Central memory CD8-positive, alpha-beta T cell (primary cell): ENCODE measurements around the gene FOXL3.

Source experiments
- ATAC-seq: fragments of 150-1000 bp; cut with Tn5 transposase; replicated peaks from 2 replicates; pipeline ENCODE4 v1.10.0; 2022; ENCODE audit warnings: mild to moderate bottlenecking, moderate FRiP score, moderate number of reproducible peaks; ENCODE audit not compliant: poor library complexity, severe bottlenecking; ENCODE audit errors: extremely low read depth
- DNase-seq, 2 donors: peaks; one replicate each; pipeline ENCODE4 v3.0.0; 2021; ENCODE audit warnings: low spot score in 2 of 2
- H3K27ac Mint-ChIP-seq: one replicate; pipeline ENCODE4 v1.8.0; 2022; ENCODE audit warnings: low read depth, mild to moderate bottlenecking, moderate library complexity, mixed read lengths
- H3K27me3 Mint-ChIP-seq: one replicate; pipeline ENCODE4 v1.8.0; 2022; ENCODE audit warnings: mixed read lengths
- H3K36me3 Mint-ChIP-seq: one replicate; pipeline ENCODE4 v1.8.0; 2022; ENCODE audit warnings: mild to moderate bottlenecking, moderate library complexity, mixed read lengths; ENCODE audit not compliant: insufficient read depth
- H3K4me1 Mint-ChIP-seq: one replicate; pipeline ENCODE4 v1.8.0; 2022; ENCODE audit warnings: mixed read lengths
- H3K4me3 Mint-ChIP-seq: one replicate; pipeline ENCODE4 v1.8.0; 2022; ENCODE audit warnings: mild to moderate bottlenecking, moderate library complexity, mixed read lengths
- H3K9me3 Mint-ChIP-seq: one replicate; pipeline ENCODE4 v1.8.0; 2022; ENCODE audit warnings: mixed read lengths

The FOXL3 gene

DNA sequence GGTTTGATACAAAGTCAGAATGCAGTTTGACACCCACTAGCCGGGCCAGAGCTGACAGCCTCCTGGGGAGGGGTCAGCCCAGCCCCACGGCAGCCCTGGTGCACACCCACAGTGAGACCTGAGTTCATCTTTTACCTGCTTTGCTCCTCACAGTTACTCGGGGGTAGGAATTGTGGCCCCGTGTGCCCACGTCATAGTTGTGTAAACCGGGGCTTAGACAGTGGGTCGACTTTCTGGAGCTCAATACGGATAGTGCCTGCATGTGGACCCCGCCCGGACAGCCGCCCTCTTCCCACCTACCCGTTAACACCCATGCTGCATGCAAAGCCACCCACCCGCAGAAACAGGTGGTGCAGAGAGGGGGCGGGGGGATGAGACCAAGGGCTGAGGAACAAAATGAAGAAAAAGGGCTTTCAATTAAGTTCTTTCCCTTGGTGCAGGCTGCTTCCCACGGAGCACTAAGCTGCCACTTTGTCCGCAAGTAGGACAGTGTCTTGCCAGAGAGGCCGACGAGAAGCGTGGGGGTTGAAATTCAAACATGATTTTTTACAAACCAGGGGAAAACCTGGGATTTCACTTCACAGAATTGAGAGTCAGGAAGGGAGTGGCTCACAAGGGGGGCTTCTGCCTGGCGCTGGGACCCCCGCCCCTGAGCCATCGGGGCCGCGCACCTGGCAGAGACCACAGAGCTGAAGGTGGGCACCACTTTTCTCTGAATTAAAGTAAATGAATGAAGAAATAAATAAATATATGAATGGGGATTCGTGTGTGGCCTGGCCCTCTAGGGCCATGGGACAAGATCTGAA is 24.6 kb upstream of the FOXL3 start:
- no peak for DNase-seq
- Mint-ChIP-seq H3K9me3 (peaks cover 4% of the 10 kb centered on the region), H3K4me1 (peaks cover 9% of the 10 kb centered on the region), H3K27ac (no peak overlapping the region), H3K4me3 (no peak overlapping the region), H3K36me3 (peaks cover 8% of the 10 kb centered on the region), H3K27me3 (no peaks in the 10 kb centered on the region)
- ATAC-seq, result no peak

DNA sequence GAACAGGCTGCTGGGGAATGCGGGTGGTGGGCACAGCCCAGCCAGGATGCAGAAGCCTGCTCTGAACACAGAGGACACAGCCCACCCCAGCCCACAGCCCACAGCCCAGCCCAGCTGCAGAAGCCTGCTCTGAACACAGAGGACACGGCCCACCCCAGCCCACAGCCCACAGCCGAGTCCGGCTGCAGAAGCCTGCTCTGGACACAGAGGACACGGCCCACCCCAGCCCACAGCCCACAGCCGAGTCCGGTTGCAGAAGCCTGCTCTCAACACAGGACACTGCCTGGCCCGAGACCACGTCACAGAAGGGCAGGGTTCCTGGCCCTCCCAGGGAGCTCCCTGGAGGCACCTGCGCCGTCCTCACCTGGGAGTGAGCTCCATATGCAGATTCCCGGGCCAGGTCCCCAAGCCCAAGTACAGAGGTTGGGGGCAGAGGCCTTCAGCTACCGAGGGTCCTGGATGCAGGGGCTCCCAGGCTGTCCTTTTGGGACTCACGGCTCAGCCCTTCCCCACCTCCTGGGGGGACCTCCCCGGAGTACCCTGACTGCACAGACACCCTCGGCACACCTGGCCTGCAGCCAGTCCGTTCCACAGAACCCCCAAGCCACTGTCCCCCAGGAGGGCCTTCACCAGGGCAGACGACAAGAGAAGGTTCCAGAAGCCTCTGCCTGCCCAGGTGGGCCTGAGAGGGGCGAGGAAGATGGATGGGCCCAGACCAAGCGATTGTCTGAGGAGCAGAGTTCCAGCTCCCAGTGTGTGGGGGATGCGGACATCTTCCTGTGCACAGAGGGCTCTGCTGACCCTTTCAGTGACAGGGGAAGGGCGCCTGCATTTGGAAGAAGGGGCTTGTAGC is 23.7 kb upstream of the FOXL3 start:
- no peak overlapping the region for H3K4me3 Mint-ChIP-seq
- no peak overlapping the region for H3K27ac Mint-ChIP-seq
- ATAC-seq (no peak), DNase-seq (no peak)
- peaks cover 8% of the 10 kb centered on the region for H3K36me3 Mint-ChIP-seq
- peaks cover 4% of the 10 kb centered on the region for H3K9me3 Mint-ChIP-seq
- H3K27me3 Mint-ChIP-seq, result no peaks in the 10 kb centered on the region
- H3K4me1 Mint-ChIP-seq, result peaks cover 9% of the 10 kb centered on the region

DNA sequence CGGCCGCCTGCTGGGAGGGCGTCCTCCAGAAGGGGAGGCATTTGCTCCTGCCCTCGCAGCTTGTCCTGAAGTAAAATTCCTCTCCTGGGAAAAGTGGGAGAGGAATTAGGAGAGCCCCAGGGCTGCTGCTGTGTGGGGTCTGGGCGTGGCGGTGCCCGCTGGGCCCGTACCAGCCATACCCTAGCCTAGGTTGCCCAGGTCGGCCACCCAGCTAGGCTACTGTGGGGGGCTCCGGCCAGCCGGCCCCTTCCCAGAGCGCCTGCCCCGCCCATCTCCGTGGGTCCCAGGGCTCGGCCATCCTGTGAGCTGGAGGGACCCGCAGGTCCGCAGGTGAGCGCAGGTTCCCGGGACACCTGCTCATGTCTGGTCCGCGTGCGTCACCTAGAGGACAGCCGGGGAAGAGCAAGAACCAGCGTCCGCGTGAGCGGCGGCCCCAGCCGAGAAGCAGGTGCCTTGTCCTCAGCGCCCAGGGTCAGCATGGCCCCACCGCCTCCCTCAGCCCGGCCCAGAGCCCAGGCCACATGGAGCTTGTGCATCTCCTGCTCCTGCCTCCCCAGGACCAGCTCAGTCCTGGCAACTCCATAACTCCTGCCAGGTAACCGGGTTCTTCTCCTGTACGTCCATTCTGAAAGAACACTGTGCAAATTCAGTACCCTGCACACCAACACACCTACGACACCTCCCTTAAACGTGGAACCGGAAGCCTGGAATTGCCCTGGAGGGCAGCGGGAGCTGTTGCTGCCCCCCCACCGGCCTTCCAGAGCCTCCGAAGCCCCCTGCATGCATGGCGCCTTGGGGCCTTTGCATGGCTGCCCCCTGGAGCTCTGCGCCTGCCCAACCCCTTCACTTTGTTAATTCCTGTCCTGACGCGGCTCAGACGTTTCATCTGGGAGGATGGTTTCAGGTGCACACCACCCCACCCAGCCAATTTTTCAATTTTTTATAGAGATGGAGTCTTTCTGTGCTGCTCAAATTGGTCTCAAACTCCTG is 22.8 kb upstream of the FOXL3 start:
- H3K9me3 Mint-ChIP-seq, result peaks cover 4% of the 10 kb centered on the region
- H3K4me1 Mint-ChIP-seq, result peaks cover 6% of the 10 kb centered on the region
- ATAC-seq (no peak), DNase-seq (no peak)
- peaks cover 5% of the 10 kb centered on the region for H3K36me3 Mint-ChIP-seq
- H3K27ac Mint-ChIP-seq, result no peak overlapping the region
- no peaks in the 10 kb centered on the region for H3K27me3 Mint-ChIP-seq
- H3K4me3 Mint-ChIP-seq, result no peak overlapping the region

DNA sequence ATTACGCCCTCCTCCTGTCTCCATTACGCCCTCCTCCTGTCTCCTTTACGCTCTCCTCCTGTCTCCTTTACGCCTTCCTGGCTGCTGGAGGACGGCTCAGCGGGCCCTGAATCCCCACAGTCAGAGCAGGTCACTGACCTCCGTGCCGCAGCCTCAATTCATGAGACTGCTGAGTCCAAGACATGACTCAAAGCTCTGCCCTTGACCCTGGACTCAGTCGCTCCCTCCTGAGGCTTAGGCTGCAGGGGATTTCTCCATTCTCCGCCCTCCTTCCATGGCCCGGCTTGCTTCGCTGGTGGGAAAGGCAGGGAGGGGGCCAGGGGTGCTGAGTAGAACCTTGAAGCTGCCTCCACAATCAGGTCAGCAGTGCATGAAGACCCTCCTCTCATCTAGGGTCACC is 21.0 kb upstream of the FOXL3 start:
- no peak for DNase-seq
- H3K36me3 Mint-ChIP-seq, result no peaks in the 10 kb centered on the region
- peaks cover 8% of the 10 kb centered on the region for H3K9me3 Mint-ChIP-seq
- no peak overlapping the region for H3K4me3 Mint-ChIP-seq
- H3K27ac Mint-ChIP-seq, result no peak overlapping the region
- no peaks in the 10 kb centered on the region for H3K4me1 Mint-ChIP-seq
- H3K27me3 Mint-ChIP-seq, result no peaks in the 10 kb centered on the region
- ATAC-seq, result no peak

DNA sequence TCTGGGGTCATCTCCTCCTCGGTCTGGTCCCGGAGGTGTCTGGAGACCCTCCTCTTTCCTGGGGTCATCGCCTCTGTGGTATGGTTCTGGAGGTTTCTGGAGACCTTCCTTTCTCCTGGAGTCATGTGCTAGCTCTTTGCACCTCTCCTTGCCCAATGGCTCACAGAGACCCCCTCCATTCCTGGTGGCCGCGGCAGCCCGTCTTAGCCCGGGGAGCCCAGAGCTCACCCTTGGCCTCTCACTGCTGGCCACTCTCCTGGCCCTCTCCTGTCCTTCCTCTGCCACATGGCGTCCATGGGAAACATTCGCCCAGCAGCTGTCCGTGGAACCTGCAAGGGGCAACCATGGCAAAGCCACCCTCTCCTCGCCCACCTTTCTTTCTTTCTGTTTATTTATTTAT is 20.2 kb upstream of the FOXL3 start:
- no peaks in the 10 kb centered on the region for H3K4me1 Mint-ChIP-seq
- ATAC-seq (no peak), DNase-seq (no peak)
- H3K27me3 Mint-ChIP-seq, result no peaks in the 10 kb centered on the region
- no peaks in the 10 kb centered on the region for H3K36me3 Mint-ChIP-seq
- H3K4me3 Mint-ChIP-seq, result no peak overlapping the region
- no peak overlapping the region for H3K27ac Mint-ChIP-seq
- peaks cover 8% of the 10 kb centered on the region for H3K9me3 Mint-ChIP-seq

DNA sequence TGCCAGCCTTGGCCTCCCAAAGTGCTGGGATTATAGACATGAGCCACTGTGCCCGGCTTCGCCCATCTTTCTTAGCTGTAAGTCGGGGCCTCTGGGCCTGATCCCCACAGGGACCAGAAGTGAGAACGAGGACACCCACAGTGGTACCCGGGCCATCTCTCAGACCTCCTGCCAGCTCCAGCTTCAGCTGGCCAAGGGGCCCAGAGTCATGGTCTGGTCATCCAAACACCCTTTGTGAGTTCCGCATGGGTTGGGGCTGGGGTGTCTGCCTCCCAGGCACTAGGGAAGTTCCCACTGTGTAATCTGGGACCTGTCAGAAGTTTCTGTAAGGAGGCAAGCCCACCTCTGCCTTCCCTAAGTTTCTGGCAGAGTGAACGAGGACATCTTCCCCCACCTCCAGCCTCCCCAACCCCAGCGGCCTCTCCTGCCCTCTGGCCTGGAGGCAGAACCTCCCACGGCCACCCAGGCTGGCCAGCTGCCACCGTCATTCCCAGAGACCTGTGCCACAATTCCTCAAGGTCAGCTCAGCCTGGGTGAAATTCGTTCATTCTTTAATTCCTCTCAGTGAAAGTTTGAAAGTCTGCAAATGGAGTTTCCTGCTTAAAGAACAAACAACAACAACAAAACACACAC is 19.5 kb upstream of the FOXL3 start:
- H3K4me3 Mint-ChIP-seq, result no peak overlapping the region
- no peaks in the 10 kb centered on the region for H3K36me3 Mint-ChIP-seq
- H3K4me1 Mint-ChIP-seq, result no peaks in the 10 kb centered on the region
- peaks cover 8% of the 10 kb centered on the region for H3K9me3 Mint-ChIP-seq
- ATAC-seq (no peak), DNase-seq (no peak)
- H3K27me3 Mint-ChIP-seq, result no peaks in the 10 kb centered on the region
- no peak overlapping the region for H3K27ac Mint-ChIP-seq

DNA sequence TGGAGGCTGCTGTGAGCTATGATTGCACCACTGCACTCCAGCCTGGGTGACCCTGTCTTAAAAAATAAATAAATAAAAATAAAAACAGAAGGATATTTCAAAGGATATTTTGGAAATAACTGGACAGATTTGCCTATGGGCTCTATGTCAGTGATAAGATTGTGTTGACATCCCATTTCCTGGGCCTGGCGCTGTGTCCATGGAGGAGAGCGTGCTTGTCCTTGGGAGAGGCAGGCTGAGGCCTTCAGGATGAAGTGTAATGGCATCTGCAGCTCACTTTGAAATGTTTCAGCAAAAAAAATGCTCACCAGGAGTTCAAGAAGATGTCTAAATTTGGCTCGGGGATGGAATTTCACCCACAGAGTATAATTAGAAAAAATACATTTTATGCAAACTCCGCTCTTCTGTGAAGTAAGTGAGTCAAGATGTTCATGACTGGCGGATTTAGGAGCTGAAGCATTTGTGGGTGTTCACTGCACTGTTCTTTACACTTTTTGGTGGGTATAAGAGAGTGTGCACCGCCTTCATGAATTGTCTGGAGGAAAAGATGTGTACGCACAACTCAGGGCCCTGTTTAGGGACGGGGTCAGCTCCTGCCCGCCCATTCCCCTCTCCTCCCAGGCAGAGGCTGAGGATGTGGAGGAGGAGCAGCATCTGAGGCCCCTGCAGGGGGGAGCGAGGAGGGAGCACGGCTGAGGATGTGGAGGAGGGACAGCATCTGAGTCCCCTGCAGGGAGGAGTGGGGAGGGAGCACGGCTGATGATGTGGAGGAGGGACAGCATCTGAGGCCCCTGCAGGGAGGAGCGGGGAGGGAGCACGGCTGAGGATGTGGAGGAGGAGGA is 18.5 kb upstream of the FOXL3 start:
- no peaks in the 10 kb centered on the region for H3K27me3 Mint-ChIP-seq
- no peak overlapping the region for H3K27ac Mint-ChIP-seq
- H3K4me1 Mint-ChIP-seq, result no peaks in the 10 kb centered on the region
- no peaks in the 10 kb centered on the region for H3K36me3 Mint-ChIP-seq
- no peak for ATAC-seq
- DNase-seq, result no peak
- no peak overlapping the region for H3K4me3 Mint-ChIP-seq
- peaks cover 8% of the 10 kb centered on the region for H3K9me3 Mint-ChIP-seq

DNA sequence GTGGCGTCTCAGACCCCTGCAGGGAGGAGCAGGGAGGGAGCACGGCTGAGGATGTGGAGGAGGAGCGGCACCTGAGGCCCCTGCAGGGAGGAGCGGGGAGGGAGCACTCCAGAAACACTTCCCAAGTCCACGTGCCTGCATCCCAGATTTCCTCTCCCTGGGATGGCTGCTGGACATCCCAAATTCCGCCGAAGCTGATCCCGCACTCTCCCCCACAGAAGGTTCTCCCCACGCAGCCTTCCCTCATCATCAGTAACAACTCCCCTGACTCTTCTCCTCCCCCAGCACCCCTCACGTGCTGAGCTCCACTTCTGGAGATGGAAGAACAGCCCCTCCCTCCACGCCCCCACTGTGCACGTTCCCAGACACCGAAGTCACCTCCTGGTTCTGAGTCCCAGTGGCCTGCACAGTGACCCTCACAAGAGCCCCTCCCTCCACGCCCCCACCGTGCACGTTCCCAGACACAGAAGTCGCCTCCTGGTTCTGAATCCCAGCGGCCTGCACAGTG is 17.8 kb upstream of the FOXL3 start:
- no peak overlapping the region for H3K27ac Mint-ChIP-seq
- no peak for DNase-seq
- no peak for ATAC-seq
- H3K36me3 Mint-ChIP-seq, result no peaks in the 10 kb centered on the region
- no peaks in the 10 kb centered on the region for H3K4me1 Mint-ChIP-seq
- H3K9me3 Mint-ChIP-seq, result peaks cover 8% of the 10 kb centered on the region
- H3K4me3 Mint-ChIP-seq, result no peak overlapping the region
- peaks cover 3% of the 10 kb centered on the region for H3K27me3 Mint-ChIP-seq

DNA sequence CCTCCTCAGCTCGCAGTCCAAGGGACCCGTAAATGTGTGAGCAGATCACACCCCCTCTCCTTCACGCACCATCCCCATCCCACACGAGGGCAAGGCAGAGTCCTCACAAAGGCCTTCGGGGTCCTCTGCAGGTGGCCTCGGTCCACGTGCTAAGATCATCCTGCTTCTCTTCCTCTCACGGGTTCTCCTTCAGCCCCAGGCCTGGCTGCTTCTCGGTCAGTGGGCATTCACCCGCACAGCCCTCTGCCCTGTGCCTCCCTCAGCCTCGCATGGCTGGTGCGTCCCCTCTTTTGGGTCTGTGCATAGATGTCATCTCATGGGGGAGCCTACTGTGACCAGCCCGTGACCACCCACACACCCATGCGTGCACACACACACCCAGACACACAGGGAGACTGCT is 17.3 kb upstream of the FOXL3 start:
- DNase-seq (no peak), ATAC-seq (no peak)
- Mint-ChIP-seq H3K4me1 (no peaks in the 10 kb centered on the region), H3K27me3 (peaks cover 8% of the 10 kb centered on the region), H3K9me3 (peaks cover 8% of the 10 kb centered on the region), H3K36me3 (no peaks in the 10 kb centered on the region), H3K4me3 (no peak overlapping the region), H3K27ac (no peak overlapping the region)

DNA sequence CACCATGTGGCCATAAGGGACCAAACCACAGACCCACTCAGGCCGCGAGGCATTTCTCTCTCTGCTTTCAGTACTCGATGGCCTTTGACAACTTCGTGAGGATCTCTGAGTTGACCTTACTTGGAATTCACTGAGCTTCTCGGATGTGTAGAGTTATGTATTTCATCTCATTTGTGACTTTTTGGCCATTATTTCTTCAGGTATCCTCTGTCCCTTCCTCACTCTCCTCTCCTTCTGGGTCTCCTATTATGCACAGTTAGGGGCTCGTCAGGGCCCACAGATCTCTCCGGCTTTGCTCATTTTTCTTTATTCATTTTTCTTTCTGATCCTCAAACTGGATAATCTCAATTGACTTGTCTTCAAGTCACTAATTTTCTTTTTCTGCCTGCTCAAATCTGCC is 16.6 kb upstream of the FOXL3 start:
- H3K27ac Mint-ChIP-seq, result no peak overlapping the region
- ATAC-seq (no peak), DNase-seq (no peak)
- peaks cover 8% of the 10 kb centered on the region for H3K9me3 Mint-ChIP-seq
- H3K27me3 Mint-ChIP-seq, result peaks cover 15% of the 10 kb centered on the region
- no peak overlapping the region for H3K4me3 Mint-ChIP-seq
- no peaks in the 10 kb centered on the region for H3K4me1 Mint-ChIP-seq
- no peaks in the 10 kb centered on the region for H3K36me3 Mint-ChIP-seq

DNA sequence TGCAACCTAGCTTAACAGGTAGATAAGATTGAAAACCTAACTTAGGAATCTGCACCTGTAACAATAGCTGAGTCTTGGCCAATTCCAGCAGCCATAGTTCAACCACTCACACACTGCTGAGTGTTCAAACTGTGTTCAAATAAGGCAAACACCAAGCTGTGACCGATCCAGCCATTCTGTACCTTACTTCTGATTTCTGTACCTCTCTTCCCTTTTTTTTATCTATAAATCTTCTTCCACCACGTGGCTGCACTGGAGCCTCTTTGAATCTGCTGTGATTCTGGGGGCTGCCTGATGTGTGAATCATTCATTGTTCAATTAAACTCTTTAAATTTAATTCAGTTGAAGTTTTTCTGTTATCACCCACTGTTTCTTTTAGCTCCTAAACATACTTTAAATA is 15.7 kb upstream of the FOXL3 start:
- H3K27ac Mint-ChIP-seq, result no peak overlapping the region
- ATAC-seq, result no peak

More for the DNA sequence above, 15.7 kb upstream of the FOXL3 start:
- Mint-ChIP-seq H3K4me3 (no peak overlapping the region), H3K9me3 (peaks cover 8% of the 10 kb centered on the region), H3K27me3 (peaks cover 16% of the 10 kb centered on the region), H3K4me1 (no peaks in the 10 kb centered on the region), H3K36me3 (no peaks in the 10 kb centered on the region)
- DNase-seq, result no peak
